Right lobe of liver (tissue), 4 donors: ENCODE results near the gene ASB15.

Source experiments
- CTCF ChIP-seq, 4 donors: fragments of 200-600 bp in 3 of 4; fragments of 450-650 bp in 1 of 4; IDR thresholded peaks; one replicate each; pipeline versions ENCODE4 v1.5.1 to v1.8.0; 2016 to 2022; ENCODE audit warnings: antibody characterized with exemption in 4 of 4, mild to moderate bottlenecking in 2 of 4
- POLR2A ChIP-seq: fragments of 450-650 bp; IDR thresholded peaks from one replicate; pipeline ENCODE4 v1.6.1; 2017; ENCODE audit warnings: antibody characterized with exemption, mild to moderate bottlenecking
- donor health status: DM: no; HTN: no; CAD: no.
- donor health status: DM: no; HTN: no; CAD: no.
- donor health status: DM: no; HTN: yes; CAD: no.

DNA sequence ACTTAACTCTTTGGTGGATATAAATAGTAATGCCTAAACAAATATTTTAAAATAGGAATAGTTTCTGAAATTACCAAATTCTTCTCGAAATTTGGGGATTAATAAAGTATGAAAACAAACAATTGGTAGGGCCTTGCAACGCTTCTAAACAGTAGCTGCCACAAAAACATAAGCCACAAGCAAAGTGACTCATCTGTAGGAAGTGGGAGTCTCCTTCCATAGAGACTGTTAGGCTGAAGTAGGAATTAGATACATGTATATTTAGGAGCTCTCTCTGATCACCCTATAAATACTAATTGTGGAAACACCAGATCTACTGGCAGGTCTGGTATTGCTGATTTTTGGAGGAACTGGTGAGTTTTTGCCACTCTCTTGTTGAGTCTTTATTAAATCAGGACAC, 48.3 kb downstream of the ASB15 start:
- TF ChIP-seq CTCF (IDR thresholded peaks at IDR 0.05) (no peak), POLR2A (no peak)
